B cell (primary cell): ENCODE data around the gene GDPD2. TPM values are rescaled to one million over a fixed set of nuclear protein-coding genes. Genes with fewer than 3 reads are reported as not detected.
A peak's percentile ranks its signal among the peaks of the same experiment; 100 is the strongest.

Source experiments
- ATAC-seq: fragments of 200-7000 bp; cut with Tn5 transposase; one replicate; pipeline ENCODE4 v1.10.0; 2021; ENCODE audit warnings: low read depth, mild to moderate bottlenecking, moderate number of reproducible peaks, moderate library complexity
- CTCF ChIA-PET: fragments of 350-600 bp; sonication (Branson Sonifier 250); formaldehyde crosslinking; loops from one replicate; lab custom pipeline; 2021; ENCODE audit warnings: antibody characterized with exemption, inconsistent platforms; lab: Charles Lee
- POLR2A ChIA-PET: fragments of 350-600 bp; sonication (Branson Sonifier 250); formaldehyde crosslinking; loops from one replicate; lab custom pipeline; 2021; ENCODE audit warnings: antibody characterized with exemption; lab: Charles Lee
- DNase-seq: peaks from one replicate; pipeline ENCODE4 v3.0.0; 2013
- H2AFZ ChIP-seq: 2 replicates; pipeline ENCODE4 v1.6.1; 2012; ENCODE audit warnings: mild to moderate bottlenecking, low read depth, low read length; ENCODE audit not compliant: insufficient read depth, poor library complexity, severe bottlenecking
- H3K27ac ChIP-seq, 2 donors: 1 replicate in 1 of 2; 2 replicates in 1 of 2; pipeline ENCODE4 v1.5.1; 2012 to 2013; ENCODE audit warnings: low read length in 2 of 2, mild to moderate bottlenecking in 2 of 2, moderate library complexity in 1 of 2
- H3K27me3 ChIP-seq, 4 experiments: fragments of 200-600 bp in 1 of 4; sonication (generic) in 1 of 4; replicated peaks in 1 of 4; 1 replicate in 2 of 4; 2 replicates in 2 of 4; pipeline versions ENCODE4 v1.6.1 to v1.7.0; 2013 to 2016; ENCODE audit warnings: low read length in 3 of 4, mild to moderate bottlenecking in 2 of 4, mixed read lengths in 1 of 4, moderate library complexity in 1 of 4; ENCODE audit not compliant: insufficient read depth in 4 of 4, control insufficient read depth in 3 of 4; ENCODE audit errors: control extremely low read depth in 1 of 4
- H3K36me3 ChIP-seq, 2 experiments: replicated peaks in 1 of 2; 1 replicate in 1 of 2; 2 replicates in 1 of 2; pipeline versions ENCODE4 v1.6.1 to v1.7.1; 2013; ENCODE audit warnings: low read length in 1 of 2; ENCODE audit not compliant: insufficient read depth in 2 of 2, control insufficient read depth in 1 of 2; ENCODE audit errors: control extremely low read depth in 1 of 2, extremely low read depth in 1 of 2
- H3K4me1 ChIP-seq, 2 donors: fragments of 200-600 bp in 1 of 2; sonication (generic) in 1 of 2; 1 replicate in 1 of 2; 2 replicates in 1 of 2; pipeline versions ENCODE4 v1.5.1 to v1.6.1; 2013 to 2017; ENCODE audit warnings: low read length in 2 of 2; ENCODE audit not compliant: control insufficient read depth in 2 of 2, insufficient read depth in 2 of 2
- H3K4me2 ChIP-seq: replicated peaks from 2 replicates; pipeline ENCODE3; 2012; ENCODE audit warnings: mild to moderate bottlenecking, low read depth, low read length; ENCODE audit not compliant: poor library complexity, severe bottlenecking
- H3K4me3 ChIP-seq, 5 experiments: fragments of 200-600 bp in 1 of 5; sonication (generic) in 1 of 5; 1 replicate in 3 of 5; 2 replicates in 2 of 5; pipeline versions ENCODE4 v1.5.1 to v1.7.0; 2011 to 2016; ENCODE audit warnings: low read length in 4 of 5, mild to moderate bottlenecking in 4 of 5, low read depth in 2 of 5, control low read depth in 1 of 5, moderate library complexity in 1 of 5; ENCODE audit not compliant: insufficient read depth in 1 of 5; ENCODE audit errors: control extremely low read depth in 1 of 5, extremely low read depth in 1 of 5
- H3K79me2 ChIP-seq: fragments of 200-600 bp; sonication (generic); one replicate; pipeline ENCODE4 v1.6.0; 2016; ENCODE audit warnings: low read length; ENCODE audit not compliant: control insufficient read depth, insufficient read depth
- H3K9ac ChIP-seq: fragments of 200-600 bp; sonication (generic); 2 replicates; pipeline ENCODE4 v1.6.1; 2017; ENCODE audit warnings: mild to moderate bottlenecking, low read length, moderate library complexity
- H3K9me3 ChIP-seq, 3 donors: one replicate each; pipeline versions ENCODE4 v1.6.1 to v1.7.1; 2013; ENCODE audit warnings: low read length in 2 of 3; ENCODE audit not compliant: control insufficient read depth in 2 of 3, insufficient read depth in 1 of 3; ENCODE audit errors: control extremely low read depth in 1 of 3
- H4K20me1 ChIP-seq: 2 replicates; pipeline ENCODE4 v1.6.0; 2012; ENCODE audit warnings: mild to moderate bottlenecking, low read length; ENCODE audit not compliant: insufficient read depth, control insufficient read depth, poor library complexity, severe bottlenecking
- H3K27ac Mint-ChIP-seq: one replicate; pipeline ENCODE4 v1.8.0; 2021; ENCODE audit warnings: mixed read lengths
- H3K27me3 Mint-ChIP-seq: one replicate; pipeline ENCODE4 v1.8.0; 2021; ENCODE audit warnings: mixed read lengths
- H3K4me1 Mint-ChIP-seq: one replicate; pipeline ENCODE4 v1.8.0; 2021; ENCODE audit warnings: mixed read lengths
- H3K4me3 Mint-ChIP-seq: one replicate; pipeline ENCODE4 v1.8.0; 2021; ENCODE audit warnings: mixed read lengths
- H3K9me3 Mint-ChIP-seq: one replicate; pipeline ENCODE4 v1.8.0; 2022; ENCODE audit warnings: mixed read lengths; ENCODE audit not compliant: insufficient read depth
- EZH2 ChIP-seq: IDR thresholded peaks from 2 replicates; pipeline ENCODE4 v1.6.1; 2012; ENCODE audit warnings: borderline replicate concordance, low read depth, mild to moderate bottlenecking, moderate library complexity, low read length; ENCODE audit not compliant: insufficient read depth, poor library complexity, severe bottlenecking
- WGBS: methylation state at CpG from one replicate; pipeline ENCODE4 v1.1.5; 2013; ENCODE audit warnings: missing lambda C conversion rate; ENCODE audit not compliant: insufficient coverage; 5-methylcytosine and 5-hydroxymethylcytosine counted together
- intact Hi-C: fragments of 100-400 bp; cut with micrococcal nuclease; formaldehyde crosslinking; loops from one replicate; pipeline ENCODE4 v1.10.0; 2022
- polyA plus RNA-seq: library from polyadenylated mRNA; depleted of rRNA; stranded (reverse); fragments of >200 nt; gene quantifications from 2 replicates; pipeline ENCODE4 v1.2.3, GENCODE V29; 2012
- total RNA-seq, 2 donors: library from RNA; stranded (reverse); fragments of 120-200 nt in 1 of 2; gene quantifications; 1 replicate in 1 of 2; 2 replicates in 1 of 2; pipeline versions ENCODE4 v1.2.3 to v1.2.4, GENCODE V29; 2013 to 2022
- TF ChIP-seq, protein P1 (sequence below): fragments of 200-600 bp; IDR thresholded peaks from one replicate; pipeline ENCODE4 v1.8.0; 2022; ENCODE audit warnings: antibody characterized with exemption, mild to moderate bottlenecking

GDPD2 gene
- total and polyA plus RNA-seq, 2 donors (not counting 1 experiment from before 2014, with no cell fraction given): not detected

DNA sequence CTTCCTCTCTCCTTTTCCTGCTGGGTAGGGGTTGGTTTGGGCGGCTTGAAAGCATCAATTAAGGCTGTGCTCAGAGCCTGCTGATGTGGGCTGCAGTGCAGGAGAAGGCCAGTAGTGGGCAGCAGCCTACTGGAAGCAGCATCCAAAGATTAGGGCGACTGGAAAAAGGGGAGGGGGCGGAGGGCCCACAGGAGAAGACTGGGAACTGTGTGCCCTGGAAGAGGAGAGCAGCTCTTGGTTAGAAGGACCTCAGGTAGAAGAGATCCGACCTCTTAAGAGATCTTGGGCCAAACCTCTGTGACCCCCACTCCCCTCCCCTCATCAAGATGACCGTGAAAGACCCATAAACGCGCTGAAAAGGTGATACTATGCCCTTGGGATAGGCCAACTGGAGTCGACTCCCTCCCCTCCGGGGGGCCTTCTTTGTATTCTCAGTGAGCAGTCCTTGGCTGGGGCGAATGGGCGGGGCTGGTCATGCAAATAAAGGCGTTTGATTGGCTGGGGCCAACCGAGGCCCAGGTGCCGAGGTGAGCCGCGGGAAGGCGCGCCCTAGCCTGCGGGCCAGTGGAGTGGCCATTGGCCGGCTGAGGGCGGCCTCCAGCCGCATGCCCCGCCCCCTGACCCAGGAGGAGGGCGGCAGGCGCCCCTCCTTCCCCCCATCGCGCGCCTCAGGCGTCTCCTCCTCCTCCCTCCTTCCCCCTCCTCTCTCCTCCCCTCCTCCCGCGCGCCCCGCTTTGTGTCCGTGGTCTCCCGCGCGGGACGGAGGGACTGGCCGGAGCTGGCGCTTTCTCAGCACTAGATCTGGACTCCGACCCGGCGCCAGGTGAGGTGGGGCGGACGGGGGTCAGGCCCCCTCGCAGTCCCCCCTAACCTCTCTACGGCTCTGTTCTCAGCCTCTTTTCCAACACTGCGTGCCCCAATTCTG lies 31.6 kb downstream of the GDPD2 start:
- no peaks in the 10 kb centered on the region for H3K79me2 ChIP-seq
- no peaks in the 10 kb centered on the region for H3K27me3 ChIP-seq
- Mint-ChIP-seq H3K9me3 (no peaks in the 10 kb centered on the region), H3K4me3 (peak overlapping the region; percentile 84), H3K27ac (peak overlapping the region; percentile 46), H3K4me1 (peaks cover 40% of the 10 kb centered on the region), H3K27me3 (no peaks in the 10 kb centered on the region)
- H3K27ac ChIP-seq: peak overlapping the region in 1 of 2 donors; percentile 25
- peak overlapping the region in 4 of 5 experiments; percentile 36 to 63 (median 52) for H3K4me3 ChIP-seq
- H3K9ac ChIP-seq: peak overlapping the region; percentile 63
- no peaks in the 10 kb centered on the region for H3K36me3 ChIP-seq
- TF ChIP-seq, protein P1, sequence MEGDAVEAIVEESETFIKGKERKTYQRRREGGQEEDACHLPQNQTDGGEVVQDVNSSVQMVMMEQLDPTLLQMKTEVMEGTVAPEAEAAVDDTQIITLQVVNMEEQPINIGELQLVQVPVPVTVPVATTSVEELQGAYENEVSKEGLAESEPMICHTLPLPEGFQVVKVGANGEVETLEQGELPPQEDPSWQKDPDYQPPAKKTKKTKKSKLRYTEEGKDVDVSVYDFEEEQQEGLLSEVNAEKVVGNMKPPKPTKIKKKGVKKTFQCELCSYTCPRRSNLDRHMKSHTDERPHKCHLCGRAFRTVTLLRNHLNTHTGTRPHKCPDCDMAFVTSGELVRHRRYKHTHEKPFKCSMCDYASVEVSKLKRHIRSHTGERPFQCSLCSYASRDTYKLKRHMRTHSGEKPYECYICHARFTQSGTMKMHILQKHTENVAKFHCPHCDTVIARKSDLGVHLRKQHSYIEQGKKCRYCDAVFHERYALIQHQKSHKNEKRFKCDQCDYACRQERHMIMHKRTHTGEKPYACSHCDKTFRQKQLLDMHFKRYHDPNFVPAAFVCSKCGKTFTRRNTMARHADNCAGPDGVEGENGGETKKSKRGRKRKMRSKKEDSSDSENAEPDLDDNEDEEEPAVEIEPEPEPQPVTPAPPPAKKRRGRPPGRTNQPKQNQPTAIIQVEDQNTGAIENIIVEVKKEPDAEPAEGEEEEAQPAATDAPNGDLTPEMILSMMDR: peak; percentile 69
- no peak for TF ChIP-seq EZH2
- peak overlapping the region; percentile 89 for H2AFZ ChIP-seq
- H3K4me1 ChIP-seq: peaks cover 27 to 36% of the 10 kb centered on the region in 2 donors
- ATAC-seq: peak; percentile 67
- H3K4me2 ChIP-seq: peak overlapping the region; percentile 84
- POLR2A ChIA-PET: interaction anchor here (1.3 kb wide), 1 partner anchor 20 kb away, joined by 3 read pairs; no protein-coding TSS in a partner anchor
- no peaks in the 10 kb centered on the region for H4K20me1 ChIP-seq
- CTCF ChIA-PET: interaction anchor here (2.3 kb wide), 1 partner anchor 19 kb away, joined by 5 read pairs; no protein-coding TSS in a partner anchor
- peak; percentile 72 for DNase-seq
- intact Hi-C loops: loop anchor here (1.0 to 10.0 kb wide), 5 partner anchors 20 to 743 kb away; partner anchors contain the start of genes IGBP1 and SNX12
- 4% methylated on average over 14 of the region's 48 CpGs for WGBS
- no peaks in the 10 kb centered on the region for H3K9me3 ChIP-seq
